HG02885 (cell line): ENCODE data around the gene MBD1.
"Not testable (repeated sequence)": the region's sequence is repeated elsewhere in the genome, so short reads cannot be mapped to it uniquely, and the experiment has no call there.

Experiments
- ATAC-seq: cut with Tn5 transposase; IDR thresholded peaks from one replicate; pipeline ENCODE4 v1.9.1; 2021; ENCODE audit warnings: mild to moderate bottlenecking; ENCODE audit not compliant: unreplicated experiment, poor library complexity

The MBD1 gene

GRCh38 chr18:50275503-50276036 is 5.8 kb downstream of the MBD1 start:
- no peak for ATAC-seq

GRCh38 chr18:50274941-50275340 is 6.4 kb downstream of the MBD1 start:
- no peak for ATAC-seq

- no peak for ATAC-seq
Observed at GRCh38 chr18:50274044-50274442, 7.3 kb downstream of the MBD1 start.

- ATAC-seq, result no peak
Observed at GRCh38 chr18:50273203-50274043, 7.9 kb downstream of the MBD1 start.

- ATAC-seq, result no peak
Observed at GRCh38 chr18:50272568-50272967, 8.8 kb downstream of the MBD1 start.

- ATAC-seq, result peak; percentile 74
Observed at GRCh38 chr18:50268022-50268747, 13.1 kb downstream of the MBD1 start.

GRCh38 chr18:50266248-50266704 is 15.0 kb downstream of the MBD1 start, which contains the start of gene CFAP53:
TSS of gene CFAP53 (minus strand) at chr18:50266495. CDS start at chr18:50266404, 91 bp downstream.
- ATAC-seq, result peak; percentile 86

GRCh38 chr18:50262977-50263376 is 18.3 kb downstream of the MBD1 start:
- no peak for ATAC-seq

- no peak for ATAC-seq
Observed at GRCh38 chr18:50250935-50251334, 30.4 kb downstream of the MBD1 start.

GRCh38 chr18:50249576-50249975 is 31.7 kb downstream of the MBD1 start:
- ATAC-seq, result no peak

- no peak for ATAC-seq
Observed at GRCh38 chr18:50247561-50247960, 33.8 kb downstream of the MBD1 start.

- ATAC-seq, result not testable (repeated sequence)
Observed at GRCh38 chr18:50241768-50242167, 39.6 kb downstream of the MBD1 start.

GRCh38 chr18:50240080-50240563 is 41.2 kb downstream of the MBD1 start:
- no peak for ATAC-seq

GRCh38 chr18:50232419-50232818 is 48.9 kb downstream of the MBD1 start:
- ATAC-seq, result no peak

GRCh38 chr18:50231621-50232020 is 49.7 kb downstream of the MBD1 start:
- no peak for ATAC-seq

GRCh38 chr18:50220249-50220648 is 61.1 kb downstream of the MBD1 start:
- ATAC-seq, result not testable (repeated sequence)
